Measurements from ENCODE around the gene ECM1.

The ECM1 gene

DNA sequence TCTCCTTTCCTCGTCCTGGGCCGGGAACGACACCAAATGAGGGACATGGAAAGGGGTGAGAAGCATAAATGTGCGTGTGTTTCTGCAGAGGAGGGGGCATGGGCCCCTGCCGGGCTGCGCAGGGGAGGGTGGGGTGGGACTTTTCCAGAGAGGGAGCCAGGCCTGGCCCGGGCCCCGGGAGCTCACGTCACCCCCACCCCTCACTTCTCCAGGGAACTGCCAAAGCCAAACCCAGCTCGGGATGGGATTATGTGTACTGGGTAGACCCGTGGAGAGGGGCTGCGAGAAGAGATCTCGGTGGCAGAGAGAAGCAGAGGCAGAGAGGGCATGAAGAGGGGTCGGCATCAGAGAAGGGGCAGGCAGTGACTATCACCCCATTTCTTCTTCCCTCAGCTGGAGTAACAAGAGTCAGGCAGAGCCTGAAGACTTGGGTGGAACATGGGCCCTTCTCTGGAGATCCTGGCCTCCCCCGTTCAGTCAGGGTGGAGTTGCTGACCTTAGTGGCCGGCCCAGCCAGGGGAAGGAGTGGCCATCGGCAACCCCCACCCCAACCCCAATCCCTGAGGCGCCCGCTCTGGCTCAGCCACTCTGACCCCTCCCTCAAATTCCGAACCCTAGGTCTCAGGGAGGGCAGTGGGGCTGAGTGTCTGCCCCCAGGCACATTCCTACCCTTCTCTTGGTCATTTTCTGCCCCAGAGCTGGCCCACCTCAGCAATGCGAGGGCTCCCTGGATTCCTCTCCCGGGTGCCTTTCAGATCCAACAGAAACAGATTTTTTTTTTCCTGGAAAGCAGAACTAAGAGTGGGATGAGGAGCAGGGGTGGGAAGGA is 42.5 kb downstream of the ECM1 start:
- no peaks in the 10 kb centered on the region for H3K36me3 ChIP-seq (ENCODE audit: control insufficient read depth, insufficient read depth, low read length)
- no peak overlapping the region for H3K4me3 ChIP-seq (ENCODE audit: insufficient read depth, low read depth, low read length, poor library complexity, severe bottlenecking)
- DNase-seq, result no peak
- H3K27ac ChIP-seq (ENCODE audit: insufficient read depth, low read length, poor library complexity, severe bottlenecking), result no peak overlapping the region
- peaks cover 9% of the 10 kb centered on the region for H3K27me3 ChIP-seq (replicated peaks; ENCODE audit: control insufficient read depth, insufficient read depth, low read length, poor library complexity, severe bottlenecking)
- no peaks in the 10 kb centered on the region for H3K9me3 ChIP-seq (ENCODE audit: control insufficient read depth, low read length)
- peaks cover 5% of the 10 kb centered on the region for H3K4me1 ChIP-seq (ENCODE audit: control insufficient read depth, insufficient read depth, low read length, poor library complexity, severe bottlenecking)

GRCh38 chr1:150551051-150551783 is 43.3 kb downstream of the ECM1 start:
- Histone ChIP-seq H3K4me3 (ENCODE audit: insufficient read depth, low read depth, low read length, poor library complexity, severe bottlenecking) (no peak overlapping the region), H3K36me3 (ENCODE audit: control insufficient read depth, insufficient read depth, low read length) (no peaks in the 10 kb centered on the region), H3K27ac (ENCODE audit: insufficient read depth, low read length, poor library complexity, severe bottlenecking) (no peak overlapping the region), H3K4me1 (ENCODE audit: control insufficient read depth, insufficient read depth, low read length, poor library complexity, severe bottlenecking) (peaks cover 5% of the 10 kb centered on the region), H3K9me3 (ENCODE audit: control insufficient read depth, low read length) (no peaks in the 10 kb centered on the region), H3K27me3 (replicated peaks; ENCODE audit: control insufficient read depth, insufficient read depth, low read length, poor library complexity, severe bottlenecking) (peaks cover 4% of the 10 kb centered on the region)
- no peak for DNase-seq

- no peak for DNase-seq
- H3K4me1 ChIP-seq (ENCODE audit: control insufficient read depth, insufficient read depth, low read length, poor library complexity, severe bottlenecking), result peaks cover 5% of the 10 kb centered on the region
- H3K27ac ChIP-seq (ENCODE audit: insufficient read depth, low read length, poor library complexity, severe bottlenecking), result no peak overlapping the region
- no peak overlapping the region for H3K4me3 ChIP-seq (ENCODE audit: insufficient read depth, low read depth, low read length, poor library complexity, severe bottlenecking)
- H3K36me3 ChIP-seq (ENCODE audit: control insufficient read depth, insufficient read depth, low read length), result no peaks in the 10 kb centered on the region
- H3K27me3 ChIP-seq (replicated peaks; ENCODE audit: control insufficient read depth, insufficient read depth, low read length, poor library complexity, severe bottlenecking), result peaks cover 4% of the 10 kb centered on the region
- H3K9me3 ChIP-seq (ENCODE audit: control insufficient read depth, low read length), result no peaks in the 10 kb centered on the region
These were observed 43.8 kb downstream of the ECM1 start for GRCh38 chr1:150551784-150552127.

DNA sequence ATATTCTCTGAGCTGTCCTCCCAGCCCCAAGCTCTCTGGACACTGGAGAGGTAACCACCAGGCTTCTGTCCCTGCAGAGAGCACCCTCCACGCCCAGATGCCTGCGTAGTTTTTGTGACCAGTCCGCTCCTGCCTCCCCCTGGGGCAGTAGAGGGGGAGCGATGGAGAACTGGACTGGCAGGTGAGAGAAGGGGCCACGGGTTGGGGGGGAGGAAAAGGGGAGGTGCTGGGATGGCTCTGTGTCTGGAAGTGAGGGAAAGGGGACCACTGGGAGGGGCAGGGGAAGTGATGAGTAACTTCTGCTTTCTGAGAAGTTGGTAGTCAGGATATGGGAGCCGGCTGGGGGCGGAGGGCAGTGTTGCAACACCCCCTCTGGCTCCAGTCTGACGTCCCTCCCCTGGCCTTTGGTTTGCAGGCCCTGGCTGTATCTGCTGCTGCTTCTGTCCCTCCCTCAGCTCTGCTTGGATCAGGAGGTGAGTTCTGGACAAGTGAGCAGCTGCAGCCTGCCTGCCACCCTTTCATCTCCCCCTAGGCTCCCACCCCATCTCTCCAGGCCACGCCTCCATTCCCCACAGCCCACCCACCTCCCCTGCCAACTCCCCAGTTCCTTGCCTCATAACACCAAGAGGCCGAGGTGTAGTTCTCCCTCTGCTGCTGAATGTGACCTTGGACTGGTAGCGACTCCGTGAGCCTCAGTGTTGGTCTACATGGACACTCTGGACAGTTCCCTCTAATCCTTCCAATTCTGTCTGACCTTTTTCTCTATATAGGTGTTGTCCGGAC is 44.4 kb downstream of the ECM1 start:
- Histone ChIP-seq H3K4me1 (ENCODE audit: control insufficient read depth, insufficient read depth, low read length, poor library complexity, severe bottlenecking) (peaks cover 5% of the 10 kb centered on the region), H3K36me3 (ENCODE audit: control insufficient read depth, insufficient read depth, low read length) (no peaks in the 10 kb centered on the region), H3K9me3 (ENCODE audit: control insufficient read depth, low read length) (no peaks in the 10 kb centered on the region), H3K27ac (ENCODE audit: insufficient read depth, low read length, poor library complexity, severe bottlenecking) (no peak overlapping the region), H3K4me3 (ENCODE audit: insufficient read depth, low read depth, low read length, poor library complexity, severe bottlenecking) (no peak overlapping the region), H3K27me3 (replicated peaks; ENCODE audit: control insufficient read depth, insufficient read depth, low read length, poor library complexity, severe bottlenecking) (peaks cover 4% of the 10 kb centered on the region)
- DNase-seq, result no peak

- H3K4me3 ChIP-seq (ENCODE audit: insufficient read depth, low read depth, low read length, poor library complexity, severe bottlenecking), result no peak overlapping the region
- no peak overlapping the region for H3K27ac ChIP-seq (ENCODE audit: insufficient read depth, low read length, poor library complexity, severe bottlenecking)
- no peak for DNase-seq
- no peaks in the 10 kb centered on the region for H3K9me3 ChIP-seq (ENCODE audit: control insufficient read depth, low read length)
- H3K36me3 ChIP-seq (ENCODE audit: control insufficient read depth, insufficient read depth, low read length), result no peaks in the 10 kb centered on the region
- peaks cover 4% of the 10 kb centered on the region for H3K27me3 ChIP-seq (replicated peaks; ENCODE audit: control insufficient read depth, insufficient read depth, low read length, poor library complexity, severe bottlenecking)
- peaks cover 5% of the 10 kb centered on the region for H3K4me1 ChIP-seq (ENCODE audit: control insufficient read depth, insufficient read depth, low read length, poor library complexity, severe bottlenecking)
These were observed 45.0 kb downstream of the ECM1 start for GRCh38 chr1:150552911-150553289.

GRCh38 chr1:150553392-150554085 is 45.6 kb downstream of the ECM1 start:
- no peak for DNase-seq
- H3K27me3 ChIP-seq (replicated peaks; ENCODE audit: control insufficient read depth, insufficient read depth, low read length, poor library complexity, severe bottlenecking), result peaks cover 4% of the 10 kb centered on the region
- no peaks in the 10 kb centered on the region for H3K9me3 ChIP-seq (ENCODE audit: control insufficient read depth, low read length)
- H3K27ac ChIP-seq (ENCODE audit: insufficient read depth, low read length, poor library complexity, severe bottlenecking), result no peak overlapping the region
- no peaks in the 10 kb centered on the region for H3K36me3 ChIP-seq (ENCODE audit: control insufficient read depth, insufficient read depth, low read length)
- peaks cover 4% of the 10 kb centered on the region for H3K4me1 ChIP-seq (ENCODE audit: control insufficient read depth, insufficient read depth, low read length, poor library complexity, severe bottlenecking)
- H3K4me3 ChIP-seq (ENCODE audit: insufficient read depth, low read depth, low read length, poor library complexity, severe bottlenecking), result no peak overlapping the region

DNA sequence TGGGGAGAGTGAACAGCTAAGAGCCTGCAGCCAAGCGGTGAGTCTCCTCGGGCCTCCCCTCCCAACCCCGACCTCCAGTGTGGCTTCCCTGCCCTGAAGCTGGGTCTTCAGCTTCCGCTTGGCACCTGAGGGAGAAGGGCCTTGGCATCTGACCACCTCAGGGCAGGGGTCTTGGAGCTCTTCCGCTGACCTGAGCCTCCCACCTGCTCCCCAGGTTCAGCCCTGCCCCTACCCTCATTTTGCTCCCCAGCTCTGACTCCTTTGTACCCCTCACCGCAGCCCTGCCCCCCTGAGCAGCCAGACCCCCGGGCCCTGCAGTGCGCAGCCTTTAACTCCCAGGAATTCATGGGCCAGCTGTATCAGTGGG is 46.2 kb downstream of the ECM1 start:
- H3K36me3 ChIP-seq (ENCODE audit: control insufficient read depth, insufficient read depth, low read length), result no peaks in the 10 kb centered on the region
- no peak for DNase-seq
- H3K27ac ChIP-seq (ENCODE audit: insufficient read depth, low read length, poor library complexity, severe bottlenecking), result no peak overlapping the region
- H3K9me3 ChIP-seq (ENCODE audit: control insufficient read depth, low read length), result no peaks in the 10 kb centered on the region
- H3K27me3 ChIP-seq (replicated peaks; ENCODE audit: control insufficient read depth, insufficient read depth, low read length, poor library complexity, severe bottlenecking), result peaks cover 4% of the 10 kb centered on the region
- H3K4me1 ChIP-seq (ENCODE audit: control insufficient read depth, insufficient read depth, low read length, poor library complexity, severe bottlenecking), result peaks cover 2% of the 10 kb centered on the region
- H3K4me3 ChIP-seq (ENCODE audit: insufficient read depth, low read depth, low read length, poor library complexity, severe bottlenecking), result no peak overlapping the region

DNA sequence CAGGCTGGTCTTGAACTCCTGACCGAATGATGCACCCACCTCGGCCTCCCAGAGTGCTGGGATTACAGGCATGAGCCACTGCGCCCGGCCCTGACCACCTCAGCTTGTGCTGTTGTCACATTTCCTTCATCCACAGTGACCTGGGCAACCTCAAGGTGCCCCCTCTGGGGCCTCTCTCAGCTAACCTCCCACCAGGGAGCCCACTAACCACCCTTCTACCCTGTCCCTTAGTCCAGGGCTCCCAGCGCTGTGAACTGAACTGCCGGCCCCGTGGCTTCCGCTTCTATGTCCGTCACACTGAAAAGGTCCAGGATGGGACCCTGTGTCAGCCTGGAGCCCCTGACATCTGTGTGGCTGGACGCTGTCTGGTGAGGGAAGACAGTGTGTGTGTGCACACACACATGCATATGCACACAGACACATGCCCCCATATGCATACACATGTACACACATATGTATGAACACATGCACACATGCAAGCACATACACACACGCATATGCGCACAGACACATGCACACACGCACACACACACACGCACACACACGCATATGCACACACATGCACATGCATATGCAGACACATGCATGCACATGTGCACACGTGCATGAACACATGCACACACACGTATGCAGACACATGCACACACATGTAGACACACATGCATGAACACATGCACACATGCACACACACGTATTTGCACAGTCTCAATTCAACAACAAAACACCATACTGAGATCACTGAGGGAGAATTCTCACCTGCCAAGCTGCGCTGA is 47.5 kb downstream of the ECM1 start:
- Histone ChIP-seq H3K9me3 (ENCODE audit: control insufficient read depth, low read length) (no peaks in the 10 kb centered on the region), H3K27ac (ENCODE audit: insufficient read depth, low read length, poor library complexity, severe bottlenecking) (no peak overlapping the region), H3K4me1 (ENCODE audit: control insufficient read depth, insufficient read depth, low read length, poor library complexity, severe bottlenecking) (peaks cover 9% of the 10 kb centered on the region), H3K27me3 (replicated peaks; ENCODE audit: control insufficient read depth, insufficient read depth, low read length, poor library complexity, severe bottlenecking) (no peaks in the 10 kb centered on the region), H3K36me3 (ENCODE audit: control insufficient read depth, insufficient read depth, low read length) (no peaks in the 10 kb centered on the region), H3K4me3 (ENCODE audit: insufficient read depth, low read depth, low read length, poor library complexity, severe bottlenecking) (no peak overlapping the region)
- DNase-seq, result no peak
